ENCODE data around the gene RMDN3.
A peak's percentile ranks its signal among the peaks of the same experiment; 100 is the strongest.

RMDN3 gene

GRCh38 chr15:40702077-40702476 is 53.0 kb downstream of the RMDN3 start:
- Histone ChIP-seq H3K9me3 (ENCODE audit: control insufficient read depth, insufficient read depth, low read length) (no peaks in the 10 kb centered on the region), H3K9me2 (replicated peaks; ENCODE audit: control insufficient read depth, low read length) (no peaks in the 10 kb centered on the region), H3K79me2 (ENCODE audit: control insufficient read depth, low read length) (peaks cover 47% of the 10 kb centered on the region), H3K4me2 (ENCODE audit: low read length) (no peak overlapping the region), H4K20me1 (ENCODE audit: control insufficient read depth, insufficient read depth, low read depth, low read length) (no peaks in the 10 kb centered on the region), H3K27ac (ENCODE audit: low read depth, low read length) (no peak overlapping the region), H3F3A (ENCODE audit: control insufficient read depth, insufficient read depth) (no peaks in the 10 kb centered on the region; the same call in 1 of the 2 replicates), H3K27me3 (ENCODE audit: control insufficient read depth, low read length) (no peaks in the 10 kb centered on the region), H3K4me1 (ENCODE audit: control insufficient read depth, low read length) (peaks cover 5% of the 10 kb centered on the region; the same call in 1 of the 2 replicates), H3K4me3 (ENCODE audit: low read length) (no peak overlapping the region), H3K36me3 (ENCODE audit: control insufficient read depth, low read length) (peaks cover 93% of the 10 kb centered on the region)
- no peak for TF ChIP-seq EZH2phosphoT487 (IDR thresholded peaks at IDR 0.05; ENCODE audit: borderline replicate concordance, low read length)
- TF ChIP-seq, protein P1, sequence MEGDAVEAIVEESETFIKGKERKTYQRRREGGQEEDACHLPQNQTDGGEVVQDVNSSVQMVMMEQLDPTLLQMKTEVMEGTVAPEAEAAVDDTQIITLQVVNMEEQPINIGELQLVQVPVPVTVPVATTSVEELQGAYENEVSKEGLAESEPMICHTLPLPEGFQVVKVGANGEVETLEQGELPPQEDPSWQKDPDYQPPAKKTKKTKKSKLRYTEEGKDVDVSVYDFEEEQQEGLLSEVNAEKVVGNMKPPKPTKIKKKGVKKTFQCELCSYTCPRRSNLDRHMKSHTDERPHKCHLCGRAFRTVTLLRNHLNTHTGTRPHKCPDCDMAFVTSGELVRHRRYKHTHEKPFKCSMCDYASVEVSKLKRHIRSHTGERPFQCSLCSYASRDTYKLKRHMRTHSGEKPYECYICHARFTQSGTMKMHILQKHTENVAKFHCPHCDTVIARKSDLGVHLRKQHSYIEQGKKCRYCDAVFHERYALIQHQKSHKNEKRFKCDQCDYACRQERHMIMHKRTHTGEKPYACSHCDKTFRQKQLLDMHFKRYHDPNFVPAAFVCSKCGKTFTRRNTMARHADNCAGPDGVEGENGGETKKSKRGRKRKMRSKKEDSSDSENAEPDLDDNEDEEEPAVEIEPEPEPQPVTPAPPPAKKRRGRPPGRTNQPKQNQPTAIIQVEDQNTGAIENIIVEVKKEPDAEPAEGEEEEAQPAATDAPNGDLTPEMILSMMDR (IDR thresholded peaks at IDR 0.05; ENCODE audit: low read depth, low read length, poor library complexity, severe bottlenecking) = peak; percentile 37

- Histone ChIP-seq H3K4me3 (ENCODE audit: low read length) (no peak overlapping the region), H3F3A (ENCODE audit: control insufficient read depth, insufficient read depth) (peaks cover 2% of the 10 kb centered on the region), H3K36me3 (ENCODE audit: control insufficient read depth, low read length) (peaks cover 75% of the 10 kb centered on the region), H3K27me3 (ENCODE audit: control insufficient read depth, low read length) (no peaks in the 10 kb centered on the region), H3K79me2 (ENCODE audit: control insufficient read depth, low read length) (peaks cover 71% of the 10 kb centered on the region), H3K27ac (ENCODE audit: low read depth, low read length) (no peak overlapping the region), H3K4me2 (ENCODE audit: low read length) (no peak overlapping the region), H3K4me1 (ENCODE audit: control insufficient read depth, low read length) (peaks cover 22% of the 10 kb centered on the region), H3K9me2 (replicated peaks; ENCODE audit: control insufficient read depth, low read length) (no peaks in the 10 kb centered on the region), H4K20me1 (ENCODE audit: control insufficient read depth, insufficient read depth, low read depth, low read length) (peaks cover 7% of the 10 kb centered on the region; the same call in 1 of the 2 replicates), H3K9me3 (ENCODE audit: control insufficient read depth, insufficient read depth, low read length) (no peaks in the 10 kb centered on the region)
- TF ChIP-seq, protein P1 (IDR thresholded peaks at IDR 0.05; ENCODE audit: low read depth, low read length, poor library complexity, severe bottlenecking) = no peak
- no peak for TF ChIP-seq EZH2phosphoT487 (IDR thresholded peaks at IDR 0.05; ENCODE audit: borderline replicate concordance, low read length)
These were observed 57.1 kb downstream of the RMDN3 start for GRCh38 chr15:40697916-40698315.

- H3K36me3 ChIP-seq (ENCODE audit: control insufficient read depth, low read length) = peaks cover 61% of the 10 kb centered on the region
These were observed 58.8 kb downstream of the RMDN3 start for GRCh38 chr15:40696228-40696627.

More at GRCh38 chr15:40696228-40696627, 58.8 kb downstream of the RMDN3 start:
- peak overlapping the region; percentile 79 for H3K27ac ChIP-seq (ENCODE audit: low read depth, low read length)
- peaks cover 22% of the 10 kb centered on the region for H3K4me1 ChIP-seq (ENCODE audit: control insufficient read depth, low read length)
- H3K9me2 ChIP-seq (replicated peaks; ENCODE audit: control insufficient read depth, low read length) = no peaks in the 10 kb centered on the region
- H3K27me3 ChIP-seq (ENCODE audit: control insufficient read depth, low read length) = no peaks in the 10 kb centered on the region
- peak overlapping the region; percentile 74 for H3K4me2 ChIP-seq (ENCODE audit: low read length)
- H3K9me3 ChIP-seq (ENCODE audit: control insufficient read depth, insufficient read depth, low read length) = no peaks in the 10 kb centered on the region
- peaks cover 9% of the 10 kb centered on the region for H3F3A ChIP-seq (ENCODE audit: control insufficient read depth, insufficient read depth)
- H3K79me2 ChIP-seq (ENCODE audit: control insufficient read depth, low read length) = peaks cover 69% of the 10 kb centered on the region
- peaks cover 7% of the 10 kb centered on the region; the same call in 1 of the 2 replicates for H4K20me1 ChIP-seq (ENCODE audit: control insufficient read depth, insufficient read depth, low read depth, low read length)
- H3K4me3 ChIP-seq (ENCODE audit: low read length) = peak overlapping the region; percentile 81
- no peak for TF ChIP-seq EZH2phosphoT487 (IDR thresholded peaks at IDR 0.05; ENCODE audit: borderline replicate concordance, low read length)
- TF ChIP-seq, protein P1 (IDR thresholded peaks at IDR 0.05; ENCODE audit: low read depth, low read length, poor library complexity, severe bottlenecking) = no peak
